ENCODE measurements around the gene ATP1A1.
A peak's percentile ranks its signal among the peaks of the same experiment; 100 is the strongest.

ATP1A1 gene

GRCh38 chr1:116415200-116415698 is 42.2 kb downstream of the ATP1A1 start:
- no peak for DNase-seq (ENCODE audit: low read depth)

- no peak for DNase-seq (ENCODE audit: low read depth)
Measured at GRCh38 chr1:116415699-116416533, 42.9 kb downstream of the ATP1A1 start.

GRCh38 chr1:116416854-116417513 is 43.9 kb downstream of the ATP1A1 start:
- DNase-seq (ENCODE audit: low read depth), result no peak

GRCh38 chr1:116417678-116418077 is 44.6 kb downstream of the ATP1A1 start:
- DNase-seq (ENCODE audit: low read depth), result no peak

- DNase-seq (ENCODE audit: low read depth), result peak; percentile 80
Measured at GRCh38 chr1:116418091-116418830, 45.2 kb downstream of the ATP1A1 start.

- no peak for DNase-seq (ENCODE audit: low read depth)
Measured at GRCh38 chr1:116420417-116421200, 47.6 kb downstream of the ATP1A1 start.

- DNase-seq (ENCODE audit: low read depth), result no peak
Measured at GRCh38 chr1:116424438-116424837, 51.4 kb downstream of the ATP1A1 start.

GRCh38 chr1:116424863-116425262 is 51.8 kb downstream of the ATP1A1 start:
- DNase-seq (ENCODE audit: low read depth), result no peak

- DNase-seq (ENCODE audit: low read depth), result no peak
Measured at GRCh38 chr1:116425987-116426386, 52.9 kb downstream of the ATP1A1 start.

GRCh38 chr1:116426401-116426800 is 53.4 kb downstream of the ATP1A1 start:
- DNase-seq (ENCODE audit: low read depth), result no peak

GRCh38 chr1:116428576-116428975 is 55.5 kb downstream of the ATP1A1 start:
- no peak for DNase-seq (ENCODE audit: low read depth)

- no peak for DNase-seq (ENCODE audit: low read depth)
Measured at GRCh38 chr1:116429821-116430374, 56.9 kb downstream of the ATP1A1 start.

- DNase-seq (ENCODE audit: low read depth), result no peak
Measured at GRCh38 chr1:116431870-116432500, 58.9 kb downstream of the ATP1A1 start.

- DNase-seq (ENCODE audit: low read depth), result no peak
Measured at GRCh38 chr1:116432655-116433265, 59.7 kb downstream of the ATP1A1 start.

- peak; percentile 42 for DNase-seq (ENCODE audit: low read depth)
Measured at GRCh38 chr1:116433275-116434257, 60.5 kb downstream of the ATP1A1 start.

- DNase-seq (ENCODE audit: low read depth), result no peak
Measured at GRCh38 chr1:116434849-116435248, 61.8 kb downstream of the ATP1A1 start.

- no peak for DNase-seq (ENCODE audit: low read depth)
Measured at GRCh38 chr1:116435806-116436610, 63.0 kb downstream of the ATP1A1 start.

GRCh38 chr1:116436611-116436970 is 63.5 kb downstream of the ATP1A1 start:
- DNase-seq (ENCODE audit: low read depth), result no peak

All from ELR (cell line).